PFSK-1 (cell line): ENCODE measurements around the gene TNS1.

Source experiments
- FOXP2 ChIP-seq: optimal IDR thresholded peaks from 2 replicates; pipeline ENCODE3; 2011; ENCODE audit warnings: borderline replicate concordance, control low read depth, inconsistent platforms; ENCODE audit not compliant: insufficient read depth; ENCODE audit errors: extremely low read length, extremely low read depth
- POLR2AphosphoS5 ChIP-seq: IDR thresholded peaks from 2 replicates; pipeline ENCODE4 v1.6.1; 2012; ENCODE audit warnings: low read depth, mild to moderate bottlenecking, control low read depth, low read length, moderate library complexity
- SIN3A ChIP-seq: IDR thresholded peaks from 2 replicates; pipeline ENCODE4 v1.6.1; 2012; ENCODE audit warnings: mild to moderate bottlenecking, low read length, moderate library complexity, borderline replicate concordance; ENCODE audit not compliant: insufficient read depth
- TAF1 ChIP-seq: IDR thresholded peaks from 2 replicates; pipeline ENCODE4 v1.6.1; 2012; ENCODE audit warnings: low read length, control low read depth, borderline replicate concordance; ENCODE audit not compliant: insufficient read depth

DNA sequence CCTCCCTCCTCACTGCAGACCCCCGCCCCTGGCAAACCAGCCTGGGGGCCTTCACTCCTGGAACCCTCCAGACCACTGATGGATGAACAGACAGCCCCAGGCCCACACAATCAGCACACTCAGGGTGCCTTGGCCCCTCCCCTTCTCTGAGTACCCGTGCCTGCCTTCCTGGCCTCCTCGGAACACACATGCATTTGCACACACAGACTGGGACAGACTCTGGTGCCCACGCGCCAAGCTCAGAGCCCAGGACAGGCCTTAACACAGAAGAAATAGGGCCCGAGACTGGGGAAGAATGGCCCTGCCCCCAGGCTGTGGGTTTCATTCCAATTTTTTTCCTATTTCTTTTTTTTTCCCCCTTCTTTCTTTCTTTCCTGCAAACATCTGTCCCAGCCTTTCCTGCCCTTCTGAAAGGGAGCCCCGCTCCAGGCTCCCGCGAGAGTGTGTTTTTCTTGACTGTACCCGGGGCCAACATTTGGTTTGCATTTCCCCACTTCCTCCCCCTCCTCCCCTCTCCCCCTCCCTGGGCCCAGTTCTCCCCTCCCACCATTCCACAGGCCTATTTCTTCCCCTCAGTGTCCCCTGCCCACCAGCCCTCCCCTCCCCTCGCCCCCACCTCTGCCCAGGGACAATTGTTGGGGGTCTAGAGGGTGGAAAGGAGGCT, 618 bp upstream of the TNS1 start:
- TF ChIP-seq POLR2AphosphoS5 (no peak), FOXP2 (no peak), SIN3A (no peak), TAF1 (no peak)
